Panc1 (cell line): ENCODE results near the gene TSSC4. TPM values are rescaled to one million over a fixed set of nuclear protein-coding genes. Genes with fewer than 3 reads are reported as not detected.
"Not testable (repeated sequence)": the region's sequence is repeated elsewhere in the genome, so short reads cannot be mapped to it uniquely, and the experiment has no call there.

Experiments used
- ATAC-seq: fragments of 200-7000 bp; cut with Tn5 transposase; 2 replicates; pipeline ENCODE4 v1.9.1; 2020; ENCODE audit warnings: mild to moderate bottlenecking, moderate library complexity
- BruUV-seq: library from RNA; stranded (reverse); fragments of 400-500 nt; replicated peaks from 2 replicates; lab custom pipeline; 2021; lab: Mats Ljungman, UMichigan
- CTCF ChIA-PET: fragments of 300-600 bp; sonication (Branson Sonifier 250); formaldehyde crosslinking; loops from one replicate; lab custom pipeline; 2022; ENCODE audit warnings: antibody characterized with exemption; lab: Charles Lee
- POLR2A ChIA-PET: fragments of 300-600 bp; sonication (Branson Sonifier 250); formaldehyde crosslinking; loops from one replicate; lab custom pipeline; 2022; ENCODE audit warnings: antibody characterized with exemption; lab: Charles Lee
- DNase-seq: peaks from one replicate; pipeline ENCODE4 v3.0.0-alpha.2; 2010; ENCODE audit warnings: low read depth, low spot score
- H3K27ac ChIP-seq: 2 replicates; pipeline ENCODE4 v1.5.1; 2011; ENCODE audit warnings: mild to moderate bottlenecking, low read length, inconsistent platforms
- H3K27me3 ChIP-seq: fragments of 200-500 bp; sonication (Bioruptor generic); 2 replicates; pipeline ENCODE4 v1.6.0; 2014; ENCODE audit warnings: low read length, inconsistent platforms; ENCODE audit not compliant: control insufficient read depth, insufficient read depth
- H3K36me3 ChIP-seq: fragments of 200-500 bp; sonication (Bioruptor generic); 2 replicates; pipeline ENCODE4 v1.5.1; 2014; ENCODE audit warnings: inconsistent platforms, mild to moderate bottlenecking, low read length, moderate library complexity; ENCODE audit not compliant: control insufficient read depth, insufficient read depth
- H3K4me1 ChIP-seq: 2 replicates; pipeline ENCODE4 v1.5.1; 2011; ENCODE audit warnings: inconsistent platforms, mild to moderate bottlenecking, low read length, moderate library complexity; ENCODE audit not compliant: control insufficient read depth, insufficient read depth
- H3K4me3 ChIP-seq, 2 experiments: 2 replicates each; pipeline ENCODE4 v1.5.1; 2011 to 2012; ENCODE audit warnings: low read depth in 2 of 2, low read length in 2 of 2, mild to moderate bottlenecking in 2 of 2, inconsistent platforms in 1 of 2, moderate library complexity in 1 of 2
- H3K9me3 ChIP-seq: fragments of 200-500 bp; sonication (Bioruptor generic); 2 replicates; pipeline ENCODE4 v1.5.1; 2014; ENCODE audit warnings: low read depth, mild to moderate bottlenecking, inconsistent platforms, low read length, moderate library complexity; ENCODE audit not compliant: control insufficient read depth, insufficient read depth
- CTCF ChIP-seq: fragments of 450-650 bp; IDR thresholded peaks from 2 replicates; pipeline ENCODE4 v1.5.1; 2017; ENCODE audit warnings: mild to moderate bottlenecking
- POLR2AphosphoS5 ChIP-seq: IDR thresholded peaks from 2 replicates; pipeline ENCODE4 v1.6.1; 2012; ENCODE audit warnings: mild to moderate bottlenecking, low read depth, low read length, moderate library complexity
- REST ChIP-seq, 2 experiments: IDR thresholded peaks; 2 replicates each; pipeline ENCODE4 v1.6.1; 2011 to 2012; ENCODE audit warnings: low read depth in 2 of 2, control low read depth in 1 of 2, low read length in 1 of 2, mild to moderate bottlenecking in 1 of 2, moderate library complexity in 1 of 2; ENCODE audit not compliant: insufficient read depth in 1 of 2
- SIN3A ChIP-seq: IDR thresholded peaks from 2 replicates; pipeline ENCODE4 v1.6.1; 2012; ENCODE audit warnings: low read depth, mild to moderate bottlenecking, low read length, moderate library complexity, borderline replicate concordance; ENCODE audit not compliant: insufficient read depth
- TCF7L2 ChIP-seq: IDR thresholded peaks from 2 replicates; pipeline ENCODE4 v1.6.1; 2011; ENCODE audit warnings: mild to moderate bottlenecking, low read depth, low read length, inconsistent platforms
- in situ Hi-C: cut with HindIII; loops from 2 replicates; pipeline ENCODE4 v1.10.0; 2016; ENCODE audit warnings: low sequenced_read_pairs, low pct_unique_long_range_greater_than_20kb
- intact Hi-C: fragments of 100-400 bp; cut with micrococcal nuclease; formaldehyde crosslinking; loops from one replicate; pipeline ENCODE4 v1.10.0; 2022; ENCODE audit not compliant: unreplicated experiment
- total RNA-seq: library from RNA; stranded (reverse); gene quantifications from one replicate; pipeline ENCODE4 v1.2.1, GENCODE V29; 2021; ENCODE audit not compliant: unreplicated experiment

TSSC4 gene
- total RNA-seq, 1 experiment from 2014 or later, result 132 TPM

DNA sequence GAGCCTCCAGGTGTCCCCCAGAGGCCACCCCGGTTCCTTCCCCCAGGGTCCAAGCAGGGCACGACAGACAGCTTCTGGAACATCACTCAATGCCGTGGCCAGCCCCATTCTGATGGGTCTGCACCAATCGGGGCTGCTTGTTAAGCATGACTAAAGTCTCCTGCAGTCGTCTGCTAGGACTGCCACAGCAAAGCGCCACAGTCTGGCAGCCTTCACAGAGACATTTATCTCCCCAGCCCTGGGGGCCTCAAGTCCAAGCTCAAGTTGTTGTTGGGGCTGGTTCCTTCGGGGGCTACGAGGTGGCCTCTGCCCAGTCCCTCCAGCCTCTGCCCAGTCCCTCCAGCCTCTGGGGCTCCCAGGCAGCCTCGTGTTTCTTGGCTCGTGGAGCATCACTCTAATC lies 37.4 kb upstream of the TSSC4 start:
- in situ Hi-C loops, result no loop called here
- DNase-seq (no peak), ATAC-seq (no peak)
- Histone ChIP-seq H3K4me1 (no peaks in the 10 kb centered on the region), H3K9me3 (no peaks in the 10 kb centered on the region), H3K36me3 (no peaks in the 10 kb centered on the region), H3K27me3 (no peaks in the 10 kb centered on the region; the same call in 1 of the 2 replicates), H3K4me3 (no peak overlapping the region), H3K27ac (no peak overlapping the region)
- ChIA-PET CTCF (no interaction called here), POLR2A (no interaction called here)
- TF ChIP-seq TCF7L2, result no peak
- no peak for TF ChIP-seq POLR2AphosphoS5
- no peak for TF ChIP-seq REST (IDR thresholded peaks at IDR 0.05; ENCODE audit: insufficient read depth in 1 of 2, low read depth in 2 of 2, low read length in 1 of 2)
- no peak for TF ChIP-seq CTCF
- no peak for TF ChIP-seq SIN3A
- BruUV-seq, result no TSS peak
- intact Hi-C loops, result no loop called here

GRCh38 chr11:2363577-2364370 lies 36.8 kb upstream of the TSSC4 start:
- Histone ChIP-seq H3K4me1 (no peaks in the 10 kb centered on the region), H3K4me3 (no peak overlapping the region), H3K27ac (no peak overlapping the region), H3K36me3 (no peaks in the 10 kb centered on the region), H3K27me3 (no peaks in the 10 kb centered on the region; the same call in 1 of the 2 replicates), H3K9me3 (no peaks in the 10 kb centered on the region)
- in situ Hi-C loops, result no loop called here
- intact Hi-C loops, result no loop called here
- DNase-seq (no peak), ATAC-seq (no peak)
- TF ChIP-seq REST (IDR thresholded peaks at IDR 0.05; ENCODE audit: insufficient read depth in 1 of 2, low read depth in 2 of 2, low read length in 1 of 2) (no peak), TCF7L2 (no peak), POLR2AphosphoS5 (no peak), CTCF (no peak), SIN3A (no peak)
- ChIA-PET POLR2A (no interaction called here), CTCF (no interaction called here)
- no TSS peak for BruUV-seq

GRCh38 chr11:2364386-2364785 lies 36.2 kb upstream of the TSSC4 start:
- H3K27ac ChIP-seq, H3K4me3 ChIP-seq, H3K9me3 ChIP-seq, H3K27me3 ChIP-seq, H3K4me1 ChIP-seq, ATAC-seq, DNase-seq, CTCF ChIA-PET, POLR2A ChIA-PET, in situ Hi-C loops, H3K36me3 ChIP-seq, intact Hi-C loops, BruUV-seq: not testable (repeated sequence)
